Measurements from ENCODE around the gene MYBPC1. TPM values are rescaled to one million over a fixed set of nuclear protein-coding genes. Genes with fewer than 3 reads are reported as not detected.

MYBPC1 gene
- total RNA-seq, 1 experiment from 2014 or later, result not detected

GRCh38 chr12:101648195-101648594 lies 53.4 kb downstream of the MYBPC1 start:
- Histone ChIP-seq H3K9me3 (ENCODE audit: control insufficient read depth, insufficient read depth, low read depth, low read length) (no peaks in the 10 kb centered on the region), H3K27me3 (ENCODE audit: control insufficient read depth, insufficient read depth, low read length) (peaks cover 7% of the 10 kb centered on the region; the same call in 1 of the 2 replicates), H3K27ac (ENCODE audit: low read length) (no peak overlapping the region), H3K36me3 (ENCODE audit: control insufficient read depth, insufficient read depth, low read length) (no peaks in the 10 kb centered on the region), H3K4me3 (ENCODE audit: low read depth in 2 of 2, low read length in 2 of 2) (no peak overlapping the region), H3K4me1 (ENCODE audit: control insufficient read depth, insufficient read depth, low read length) (no peaks in the 10 kb centered on the region)
- BruUV-seq (replicated peaks), result no TSS peak
- intact Hi-C loops (cut with micrococcal nuclease; ENCODE audit: unreplicated experiment), result no loop called here
- TF ChIP-seq TCF7L2 (IDR thresholded peaks at IDR 0.05; ENCODE audit: low read depth, low read length), result no peak
- no peak for TF ChIP-seq SIN3A (IDR thresholded peaks at IDR 0.05; ENCODE audit: borderline replicate concordance, insufficient read depth, low read depth, low read length)
- TF ChIP-seq REST (IDR thresholded peaks at IDR 0.05; ENCODE audit: insufficient read depth in 1 of 2, low read depth in 2 of 2, low read length in 1 of 2), result no peak
- no peak for TF ChIP-seq POLR2AphosphoS5 (IDR thresholded peaks at IDR 0.05; ENCODE audit: low read depth, low read length)
- no peak for TF ChIP-seq CTCF (IDR thresholded peaks at IDR 0.05)
- ATAC-seq, result no peak
- ChIA-PET CTCF (no interaction called here), POLR2A (no interaction called here)
- DNase-seq (ENCODE audit: low read depth, low spot score), result no peak
- in situ Hi-C loops (cut with HindIII; ENCODE audit: low pct_unique_long_range_greater_than_20kb, low sequenced_read_pairs), result no loop called here

- in situ Hi-C loops (cut with HindIII; ENCODE audit: low pct_unique_long_range_greater_than_20kb, low sequenced_read_pairs), result no loop called here
- no TSS peak for BruUV-seq (replicated peaks)
- DNase-seq (ENCODE audit: low read depth, low spot score), result no peak
Observed at GRCh38 chr12:101650346-101651117, 55.8 kb downstream of the MYBPC1 start.

More at GRCh38 chr12:101650346-101651117, 55.8 kb downstream of the MYBPC1 start:
- H3K4me3 ChIP-seq (ENCODE audit: low read depth in 2 of 2, low read length in 2 of 2), result no peak overlapping the region
- no peaks in the 10 kb centered on the region for H3K36me3 ChIP-seq (ENCODE audit: control insufficient read depth, insufficient read depth, low read length)
- ChIA-PET POLR2A (no interaction called here), CTCF (no interaction called here)
- no peak for ATAC-seq
- intact Hi-C loops (cut with micrococcal nuclease; ENCODE audit: unreplicated experiment), result no loop called here
- no peaks in the 10 kb centered on the region for H3K9me3 ChIP-seq (ENCODE audit: control insufficient read depth, insufficient read depth, low read depth, low read length)
- no peaks in the 10 kb centered on the region for H3K4me1 ChIP-seq (ENCODE audit: control insufficient read depth, insufficient read depth, low read length)
- H3K27me3 ChIP-seq (ENCODE audit: control insufficient read depth, insufficient read depth, low read length), result peaks cover 6% of the 10 kb centered on the region; the same call in 1 of the 2 replicates
- H3K27ac ChIP-seq (ENCODE audit: low read length), result no peak overlapping the region
- TF ChIP-seq SIN3A (IDR thresholded peaks at IDR 0.05; ENCODE audit: borderline replicate concordance, insufficient read depth, low read depth, low read length) (no peak), POLR2AphosphoS5 (IDR thresholded peaks at IDR 0.05; ENCODE audit: low read depth, low read length) (no peak), TCF7L2 (IDR thresholded peaks at IDR 0.05; ENCODE audit: low read depth, low read length) (no peak), CTCF (IDR thresholded peaks at IDR 0.05) (no peak)

Measured in Panc1 (cell line).